ENCODE data around the gene FA2H. TPM values are rescaled to one million over a fixed set of nuclear protein-coding genes. Genes with fewer than 3 reads are reported as not detected.

Gene FA2H
- total and polyA plus RNA-seq, 5 donors from 2014 or later: 1.8 TPM; not detected in 4

GRCh38 chr16:74666010-74666421, 108.6 kb downstream of the FA2H start:
- peak overlapping the region; percentile 84 for H3K27ac ChIP-seq (ENCODE audit: insufficient read depth, low read length, poor library complexity, severe bottlenecking)
- Mint-ChIP-seq H3K4me3 (peak overlapping the region; percentile 94 to 98 (median 97)), H3K36me3 (peaks cover 25% of the 10 kb centered on the region), H3K27me3 (no peaks in the 10 kb centered on the region), H3K9me3 (no peaks in the 10 kb centered on the region), H3K27ac (peak overlapping the region in 2 of 3 donors; percentile 25 to 94), H3K4me1 (peaks cover 21 to 60% (median 37%) of the 10 kb centered on the region in 4 donors)
- ATAC-seq (ENCODE audit: low read depth in 2 of 2) (no peak), DNase-seq (no peak)
- peak overlapping the region; percentile 91 for H3K4me3 ChIP-seq (ENCODE audit: low read depth, low read length)
- H3K27me3 ChIP-seq (ENCODE audit: control insufficient read depth, insufficient read depth, low read length): no peaks in the 10 kb centered on the region
- no peaks in the 10 kb centered on the region for H3K9me3 ChIP-seq (ENCODE audit: control insufficient read depth in 2 of 2, low read length in 2 of 2)
- peaks cover 40% of the 10 kb centered on the region for H3K4me1 ChIP-seq (ENCODE audit: control insufficient read depth, insufficient read depth, low read length, poor library complexity, severe bottlenecking)
- H3K36me3 ChIP-seq (ENCODE audit: control insufficient read depth, insufficient read depth, low read length): peaks cover 37% of the 10 kb centered on the region

Other genes with a start within 250 kb of the FA2H start
- 202 TPM for gene GLG1, start 167.7 kb downstream of the FA2H start, total RNA-seq
- gene GLG1, start 167.7 kb downstream of the FA2H start, polyA plus RNA-seq: 100 to 1,000 TPM; 147 to 156 (median 152) TPM
- gene RFWD3, start 107.9 kb downstream of the FA2H start, total RNA-seq: 48.5 TPM
- gene RFWD3, start 107.9 kb downstream of the FA2H start, polyA plus RNA-seq: 10 to 100 TPM; 17.8 to 29.5 (median 21.6) TPM
- gene MLKL, start 74.0 kb downstream of the FA2H start, total RNA-seq: 50.0 TPM
- gene MLKL, start 74.0 kb downstream of the FA2H start, polyA plus RNA-seq: 10 to 100 TPM; 15.6 to 21.3 (median 20.8) TPM
- 89.2 TPM for gene WDR59, start 210.3 kb upstream of the FA2H start, total RNA-seq
- 10 to 100 TPM; 11.4 to 14.9 (median 13.0) TPM for gene WDR59, start 210.3 kb upstream of the FA2H start, polyA plus RNA-seq
- 15.1 TPM for gene ZNRF1, start 224.2 kb upstream of the FA2H start, total RNA-seq
- 1 to 10 TPM; 3.2 to 8.6 (median 5.8) TPM for gene ZNRF1, start 224.2 kb upstream of the FA2H start, polyA plus RNA-seq